ENCODE data around the gene TIE1. TPM values are rescaled to one million over a fixed set of nuclear protein-coding genes. Genes with fewer than 3 reads are reported as not detected.

Gene TIE1
- total and polyA plus RNA-seq, 2 of the 13 experiments (the other 11 are each of a cell fraction or from before 2014, with no cell fraction given), result 0.58 to 0.84 TPM

GRCh38 chr1:43279161-43279560 lies 21.6 kb upstream of the TIE1 start:
- Histone ChIP-seq H3K27ac (ENCODE audit: extremely low read length, insufficient read depth, low read length) (no peak overlapping the region), H3K79me2 (ENCODE audit: insufficient read depth, low read length) (no peaks in the 10 kb centered on the region), H3K36me3 (replicated peaks in 1 of 2; ENCODE audit: control insufficient read depth in 1 of 2, insufficient read depth in 2 of 2, low read length in 2 of 2) (no peaks in the 10 kb centered on the region), H3K9ac (ENCODE audit: insufficient read depth, low read depth, low read length) (no peak overlapping the region), H2AFZ (ENCODE audit: low read length) (no peak overlapping the region), H4K20me1 (ENCODE audit: insufficient read depth, low read length) (no peaks in the 10 kb centered on the region), H3K9me3 (ENCODE audit: low read length) (no peaks in the 10 kb centered on the region), H3K4me2 (ENCODE audit: low read depth, low read length) (no peak overlapping the region), H3K4me1 (ENCODE audit: insufficient read depth, low read length) (peaks cover 97% of the 10 kb centered on the region), H3K4me3 (replicated peaks in 1 of 3; ENCODE audit: insufficient read depth in 1 of 3, low read depth in 2 of 3, low read length in 3 of 3) (no peak overlapping the region), H3K27me3 (ENCODE audit: control insufficient read depth in 1 of 2, insufficient read depth in 2 of 2, low read length in 2 of 2) (no peaks in the 10 kb centered on the region)
- FAIRE-seq, result no peak
- whole genome bisulfite sequencing (ENCODE audit: low lambda C conversion rate), result 97% methylated on average over 5 of the region's 5 CpGs
- CTCF ChIA-PET (ENCODE audit: low intra/inter-chr PET ratio, low total read pairs), result no interaction called here
- intact Hi-C loops (cut with micrococcal nuclease; ENCODE audit: unreplicated experiment), result no loop called here
- in situ Hi-C loops (cut with HindIII; ENCODE audit: extremely low pct_ligation_motif_present, low pct_unique_long_range_greater_than_20kb), result no loop called here
- POLR2A ChIA-PET, result no interaction called here
- no peak for ATAC-seq
- no peak for DNase-seq (ENCODE audit: low spot score)
- no TSS peak for BruUV-seq (replicated peaks)
- no peak for TF ChIP-seq YY1 (IDR thresholded peaks at IDR 0.05; ENCODE audit: insufficient read depth, insufficient replicate concordance, low read depth, low read length)
- TF ChIP-seq ZBTB3 (CRISPR knock-in tag; IDR thresholded peaks at IDR 0.05; ENCODE audit: borderline replicate concordance, low read depth), result no peak
- TF ChIP-seq CBFB (CRISPR knock-in tag; IDR thresholded peaks at IDR 0.05), result no peak
- no peak for TF ChIP-seq BCL6 (CRISPR knock-in tag; IDR thresholded peaks at IDR 0.05)
- no peak for TF ChIP-seq ZUFSP (CRISPR knock-in tag; IDR thresholded peaks at IDR 0.05; ENCODE audit: borderline replicate concordance)
- no peak for TF ChIP-seq ZNF749 (CRISPR knock-in tag; IDR thresholded peaks at IDR 0.05; ENCODE audit: borderline replicate concordance)
- TF ChIP-seq ZZZ3 (CRISPR knock-in tag; IDR thresholded peaks at IDR 0.05; ENCODE audit: borderline replicate concordance), result no peak
- no peak for TF ChIP-seq ATF7 (IDR thresholded peaks at IDR 0.05)
- no peak for TF ChIP-seq ATF7 (CRISPR knock-in tag; IDR thresholded peaks at IDR 0.05)
- TF ChIP-seq MEIS1 (CRISPR knock-in tag; IDR thresholded peaks at IDR 0.05; ENCODE audit: borderline replicate concordance), result no peak
- TF ChIP-seq ATF5 (CRISPR knock-in tag; IDR thresholded peaks at IDR 0.05; ENCODE audit: low read depth), result no peak
- TF ChIP-seq MTF2 (CRISPR knock-in tag; IDR thresholded peaks at IDR 0.05; ENCODE audit: borderline replicate concordance), result no peak
- TF ChIP-seq, protein P1, sequence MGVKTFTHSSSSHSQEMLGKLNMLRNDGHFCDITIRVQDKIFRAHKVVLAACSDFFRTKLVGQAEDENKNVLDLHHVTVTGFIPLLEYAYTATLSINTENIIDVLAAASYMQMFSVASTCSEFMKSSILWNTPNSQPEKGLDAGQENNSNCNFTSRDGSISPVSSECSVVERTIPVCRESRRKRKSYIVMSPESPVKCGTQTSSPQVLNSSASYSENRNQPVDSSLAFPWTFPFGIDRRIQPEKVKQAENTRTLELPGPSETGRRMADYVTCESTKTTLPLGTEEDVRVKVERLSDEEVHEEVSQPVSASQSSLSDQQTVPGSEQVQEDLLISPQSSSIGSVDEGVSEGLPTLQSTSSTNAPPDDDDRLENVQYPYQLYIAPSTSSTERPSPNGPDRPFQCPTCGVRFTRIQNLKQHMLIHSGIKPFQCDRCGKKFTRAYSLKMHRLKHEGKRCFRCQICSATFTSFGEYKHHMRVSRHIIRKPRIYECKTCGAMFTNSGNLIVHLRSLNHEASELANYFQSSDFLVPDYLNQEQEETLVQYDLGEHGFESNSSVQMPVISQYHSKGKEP (CRISPR knock-in tag; IDR thresholded peaks at IDR 0.05), result no peak
- no peak for TF ChIP-seq RBAK (CRISPR knock-in tag; IDR thresholded peaks at IDR 0.05)
- TF ChIP-seq ZNF609 (CRISPR knock-in tag; IDR thresholded peaks at IDR 0.05; ENCODE audit: borderline replicate concordance), result no peak
- TF ChIP-seq NONO (IDR thresholded peaks at IDR 0.05), result no peak
- TF ChIP-seq NONO (CRISPR knock-in tag; conservative IDR thresholded peaks at IDR 0.05), result no peak

Data from HepG2 (cell line).